GM23338 (cell line): ENCODE results near the gene KCNN3.

Experiments used
- CREB1 ChIP-seq: fragments of 250-450 bp; sonication (Bioruptor Pico); IDR thresholded peaks from 2 replicates; pipeline ENCODE4 v1.5.0; 2020; ENCODE audit warnings: low read depth, mild to moderate bottlenecking, moderate library complexity
- EZH2 ChIP-seq: fragments of 200-600 bp; sonication (generic); IDR thresholded peaks from one replicate; pipeline ENCODE4 v1.8.0; 2017; ENCODE audit warnings: antibody characterized with exemption, mild to moderate bottlenecking, low read depth; ENCODE audit not compliant: unreplicated experiment
- EZH2phosphoT487 ChIP-seq: fragments of 200-600 bp; sonication (generic); IDR thresholded peaks from one replicate; pipeline ENCODE4 v1.8.1; 2018; ENCODE audit warnings: antibody characterized with exemption; ENCODE audit not compliant: unreplicated experiment
- POLR2AphosphoS5 ChIP-seq: IDR thresholded peaks from 2 replicates; pipeline ENCODE4 v1.6.1; 2016; ENCODE audit warnings: antibody characterized with exemption, low read depth
- TF ChIP-seq, protein P1 (sequence below), 2 experiments: fragments of 200-600 bp in 1 of 2; sonication (generic) in 1 of 2; conservative IDR thresholded peaks; 2 replicates each; pipeline versions ENCODE4 v1.5.1 to v1.6.1; 2016 to 2017; ENCODE audit warnings: antibody characterized with exemption in 2 of 2, low read depth in 2 of 2, mild to moderate bottlenecking in 2 of 2, moderate library complexity in 1 of 2

DNA sequence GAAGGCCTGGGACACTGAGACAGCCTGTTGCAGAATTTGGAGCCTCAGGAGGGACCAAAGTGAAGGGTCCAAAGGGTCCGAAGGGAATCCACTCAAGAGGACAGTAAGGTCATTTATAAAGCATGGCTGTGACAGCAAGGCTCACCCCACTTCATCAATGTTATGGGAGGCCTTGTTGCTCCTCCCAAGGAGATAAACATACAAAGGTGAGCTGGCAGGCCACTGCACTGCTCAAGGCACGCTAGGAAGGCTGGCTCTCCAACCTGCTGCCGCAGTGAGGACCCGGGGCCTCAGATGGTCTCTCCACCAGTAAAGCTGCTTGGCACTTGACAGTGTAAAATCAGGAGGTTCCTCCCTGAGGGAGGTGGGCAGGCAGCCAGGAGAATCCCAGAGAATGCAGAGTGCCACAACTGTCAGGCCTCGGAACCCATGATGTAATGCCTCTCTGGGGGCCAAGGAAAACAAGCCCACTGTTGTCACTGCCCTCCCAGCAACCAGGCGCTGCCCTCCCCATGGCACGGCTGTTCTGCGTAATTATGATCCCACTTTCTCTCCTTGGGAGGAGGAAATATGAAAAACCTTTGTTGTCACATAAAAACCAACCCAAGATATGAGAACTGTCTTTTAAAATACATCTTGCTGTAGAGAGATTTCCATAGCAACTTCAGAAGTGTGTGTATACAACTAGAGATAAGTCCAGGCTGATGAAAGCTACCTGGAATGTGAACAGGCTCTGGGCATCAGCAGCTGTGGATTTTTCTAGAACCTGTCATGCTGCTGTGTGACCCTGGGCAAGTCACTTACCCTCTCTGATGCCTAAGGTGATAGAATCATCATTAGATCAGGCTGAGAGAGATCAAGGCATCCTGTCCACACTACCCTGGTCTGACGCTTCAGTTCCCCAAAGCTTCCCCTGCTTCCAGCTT lies 102.5 kb downstream of the KCNN3 start:
- TF ChIP-seq CREB1 (CRISPR knock-in tag): no peak
- TF ChIP-seq, protein P1, sequence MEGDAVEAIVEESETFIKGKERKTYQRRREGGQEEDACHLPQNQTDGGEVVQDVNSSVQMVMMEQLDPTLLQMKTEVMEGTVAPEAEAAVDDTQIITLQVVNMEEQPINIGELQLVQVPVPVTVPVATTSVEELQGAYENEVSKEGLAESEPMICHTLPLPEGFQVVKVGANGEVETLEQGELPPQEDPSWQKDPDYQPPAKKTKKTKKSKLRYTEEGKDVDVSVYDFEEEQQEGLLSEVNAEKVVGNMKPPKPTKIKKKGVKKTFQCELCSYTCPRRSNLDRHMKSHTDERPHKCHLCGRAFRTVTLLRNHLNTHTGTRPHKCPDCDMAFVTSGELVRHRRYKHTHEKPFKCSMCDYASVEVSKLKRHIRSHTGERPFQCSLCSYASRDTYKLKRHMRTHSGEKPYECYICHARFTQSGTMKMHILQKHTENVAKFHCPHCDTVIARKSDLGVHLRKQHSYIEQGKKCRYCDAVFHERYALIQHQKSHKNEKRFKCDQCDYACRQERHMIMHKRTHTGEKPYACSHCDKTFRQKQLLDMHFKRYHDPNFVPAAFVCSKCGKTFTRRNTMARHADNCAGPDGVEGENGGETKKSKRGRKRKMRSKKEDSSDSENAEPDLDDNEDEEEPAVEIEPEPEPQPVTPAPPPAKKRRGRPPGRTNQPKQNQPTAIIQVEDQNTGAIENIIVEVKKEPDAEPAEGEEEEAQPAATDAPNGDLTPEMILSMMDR (conservative IDR thresholded peaks at IDR 0.05; ENCODE audit: low read depth in 2 of 2): no peak
- TF ChIP-seq POLR2AphosphoS5: no peak
- no peak for TF ChIP-seq EZH2
- no peak for TF ChIP-seq EZH2phosphoT487
